ENCODE data around the gene YBX3. TPM values are rescaled to one million over a fixed set of nuclear protein-coding genes. Genes with fewer than 3 reads are reported as not detected.

Gene YBX3
- total and polyA plus RNA-seq, 11 donors: 399 to 2,225 (median 790) TPM

DNA sequence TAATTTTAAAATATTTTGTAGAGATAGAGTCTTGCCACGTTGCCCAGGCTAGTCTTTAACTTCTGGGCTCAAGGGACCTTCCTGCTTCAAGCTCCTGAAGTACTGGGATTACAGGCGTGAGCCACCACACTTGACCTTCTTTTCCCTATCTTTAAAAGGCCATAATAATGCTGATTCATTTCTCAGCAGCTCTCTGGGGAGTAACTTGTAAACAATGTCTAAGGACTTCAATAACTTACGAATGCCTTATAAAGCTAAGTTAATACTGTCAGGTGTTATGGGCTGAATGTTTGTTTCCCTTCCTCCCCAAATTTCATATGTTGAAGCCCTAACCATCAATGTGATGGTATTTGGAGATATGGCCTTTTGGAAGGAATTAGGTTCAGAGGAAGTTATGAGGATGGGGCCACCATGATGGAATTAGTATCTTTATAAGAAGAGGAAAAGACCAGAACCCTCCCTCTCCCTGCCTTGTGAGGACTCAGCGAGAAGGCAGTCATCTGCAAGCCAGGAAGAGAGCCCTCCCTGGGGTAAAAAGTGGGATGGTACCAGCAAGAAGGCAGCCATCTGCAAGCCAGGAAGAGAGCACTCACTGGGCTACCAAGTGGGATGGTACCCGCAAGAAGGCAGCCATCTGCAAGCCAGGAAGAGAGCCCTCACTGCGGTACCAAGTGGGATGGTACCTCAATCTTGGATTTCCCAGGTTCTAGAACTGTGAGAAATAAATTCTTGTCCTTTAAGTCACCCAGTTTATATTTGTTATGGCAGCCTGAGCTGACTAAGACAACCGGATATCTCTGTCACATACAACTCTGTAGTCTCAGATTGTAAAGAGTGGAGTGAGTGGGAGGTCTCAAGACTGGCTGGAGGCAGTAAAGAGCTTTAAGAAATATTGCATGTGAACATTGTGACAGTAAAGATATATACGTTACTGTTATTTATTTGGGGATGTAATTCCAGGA, 16.3 kb upstream of the YBX3 start:
- ATAC-seq (no peak), DNase-seq (no peak)
- H3K9me3 ChIP-seq: no peaks in the 10 kb centered on the region
- intact Hi-C loops (cut with DNase I): loop anchor here in 1 of 10 donors (10.0 kb wide), 1 partner anchor 55 kb away; no protein-coding TSS in a partner anchor
- 68 to 85% (median 81%) methylated on average over 8 of the region's 8 CpGs for WGBS, 4 donors
- H3K27me3 ChIP-seq: peaks cover 0 to 4% (median 0%) of the 10 kb centered on the region in 9 donors
- peaks cover 0 to 5% (median 0%) of the 10 kb centered on the region in 12 donors for H3K4me1 ChIP-seq
- no peak overlapping the region for H3K4me3 ChIP-seq
- H3K36me3 ChIP-seq: no peaks in the 10 kb centered on the region
- TF ChIP-seq POLR2A (IDR thresholded peaks at IDR 0.05): no peak
- TF ChIP-seq, protein P1, sequence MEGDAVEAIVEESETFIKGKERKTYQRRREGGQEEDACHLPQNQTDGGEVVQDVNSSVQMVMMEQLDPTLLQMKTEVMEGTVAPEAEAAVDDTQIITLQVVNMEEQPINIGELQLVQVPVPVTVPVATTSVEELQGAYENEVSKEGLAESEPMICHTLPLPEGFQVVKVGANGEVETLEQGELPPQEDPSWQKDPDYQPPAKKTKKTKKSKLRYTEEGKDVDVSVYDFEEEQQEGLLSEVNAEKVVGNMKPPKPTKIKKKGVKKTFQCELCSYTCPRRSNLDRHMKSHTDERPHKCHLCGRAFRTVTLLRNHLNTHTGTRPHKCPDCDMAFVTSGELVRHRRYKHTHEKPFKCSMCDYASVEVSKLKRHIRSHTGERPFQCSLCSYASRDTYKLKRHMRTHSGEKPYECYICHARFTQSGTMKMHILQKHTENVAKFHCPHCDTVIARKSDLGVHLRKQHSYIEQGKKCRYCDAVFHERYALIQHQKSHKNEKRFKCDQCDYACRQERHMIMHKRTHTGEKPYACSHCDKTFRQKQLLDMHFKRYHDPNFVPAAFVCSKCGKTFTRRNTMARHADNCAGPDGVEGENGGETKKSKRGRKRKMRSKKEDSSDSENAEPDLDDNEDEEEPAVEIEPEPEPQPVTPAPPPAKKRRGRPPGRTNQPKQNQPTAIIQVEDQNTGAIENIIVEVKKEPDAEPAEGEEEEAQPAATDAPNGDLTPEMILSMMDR (IDR thresholded peaks at IDR 0.05): no peak
- no peak overlapping the region for H3K27ac ChIP-seq

DNA sequence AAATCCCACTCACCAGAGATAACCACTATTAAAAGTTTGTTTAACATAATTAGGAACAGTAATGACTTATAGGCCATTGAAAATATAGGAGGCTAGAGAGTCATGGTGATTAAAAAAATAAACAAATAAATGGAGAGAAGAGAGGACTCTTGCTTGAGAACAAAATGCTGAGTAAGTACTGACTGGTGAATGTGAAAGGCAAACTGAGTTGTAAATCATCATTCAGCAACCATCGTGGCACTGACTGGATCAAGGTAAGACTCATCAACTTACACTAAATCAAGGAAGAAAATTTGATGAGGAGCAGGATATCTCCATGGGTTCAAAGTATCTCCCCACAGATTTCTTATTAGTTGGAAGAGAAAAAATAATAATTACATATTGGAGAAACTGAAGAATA, 14.1 kb upstream of the YBX3 start:
- H3K4me3 ChIP-seq: no peak overlapping the region
- 81 to 89% (median 85%) methylated on average over 1 of the region's 1 CpG for WGBS, 4 donors
- H3K9me3 ChIP-seq: no peaks in the 10 kb centered on the region
- TF ChIP-seq, protein P1 (IDR thresholded peaks at IDR 0.05): no peak
- TF ChIP-seq POLR2A (IDR thresholded peaks at IDR 0.05): no peak
- no peaks in the 10 kb centered on the region for H3K36me3 ChIP-seq
- DNase-seq: no peak
- intact Hi-C loops (cut with DNase I): no loop called here
- H3K27me3 ChIP-seq: peaks cover 0 to 4% (median 0%) of the 10 kb centered on the region in 9 donors
- H3K4me1 ChIP-seq: peaks cover 0 to 5% (median 0%) of the 10 kb centered on the region in 12 donors
- H3K27ac ChIP-seq: no peak overlapping the region
- no peak for ATAC-seq

DNA sequence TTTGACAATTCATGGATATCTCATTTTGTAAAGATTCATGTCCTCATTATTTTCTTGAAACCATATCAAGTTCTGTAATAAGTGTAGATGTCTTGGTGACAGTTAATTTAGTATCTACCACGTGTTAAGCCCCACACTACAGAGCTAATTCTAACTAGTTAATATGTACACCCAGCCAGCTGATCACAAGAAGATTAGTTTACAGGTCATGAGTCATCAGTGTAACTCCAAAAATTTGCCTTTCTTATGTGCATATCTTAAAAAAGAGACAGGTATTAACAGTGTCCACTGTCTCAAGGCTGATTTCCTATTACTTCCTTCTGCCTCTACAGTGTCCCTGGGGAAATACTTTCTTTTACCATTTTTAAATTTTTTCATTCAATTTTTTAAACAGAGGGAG, 13.3 kb upstream of the YBX3 start:
- Histone ChIP-seq H3K36me3 (no peaks in the 10 kb centered on the region), H3K9me3 (no peaks in the 10 kb centered on the region), H3K4me3 (no peak overlapping the region), H3K27ac (no peak overlapping the region), H3K4me1 (peaks cover 0 to 2% (median 0%) of the 10 kb centered on the region in 12 donors), H3K27me3 (peaks cover 0 to 4% (median 0%) of the 10 kb centered on the region in 9 donors)
- intact Hi-C loops (cut with DNase I): no loop called here
- no peak for TF ChIP-seq POLR2A (IDR thresholded peaks at IDR 0.05)
- TF ChIP-seq, protein P1 (IDR thresholded peaks at IDR 0.05): no peak
- no peak for DNase-seq
- ATAC-seq: no peak
- 61 to 75% (median 69%) methylated on average over 1 of the region's 1 CpG for WGBS, 4 donors

DNA sequence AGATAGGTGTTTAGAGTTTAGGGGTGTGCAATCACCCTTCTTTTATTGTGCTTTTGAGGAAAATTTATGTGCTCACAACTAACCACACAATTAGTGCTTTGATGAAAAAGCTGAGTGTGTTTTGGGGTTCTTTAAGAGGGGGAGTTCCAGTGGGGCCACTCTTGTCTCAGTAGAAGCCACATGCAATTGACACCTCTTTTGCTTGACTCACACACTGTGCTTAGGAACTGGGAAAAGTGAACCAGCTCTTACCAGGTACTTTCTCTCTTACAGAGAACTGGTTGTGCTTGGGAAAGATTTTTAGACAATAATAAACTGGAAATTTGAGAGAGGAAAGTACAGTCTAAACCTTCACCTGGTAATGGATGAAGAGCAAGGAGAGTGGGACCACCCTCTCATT, 12.3 kb upstream of the YBX3 start:
- TF ChIP-seq, protein P1 (IDR thresholded peaks at IDR 0.05): no peak
- no peak for TF ChIP-seq POLR2A (IDR thresholded peaks at IDR 0.05)
- no peaks in the 10 kb centered on the region for H3K9me3 ChIP-seq
- intact Hi-C loops (cut with DNase I): no loop called here
- ATAC-seq (no peak), DNase-seq (no peak)
- peaks cover 0 to 4% (median 0%) of the 10 kb centered on the region in 9 donors for H3K27me3 ChIP-seq
- H3K4me1 ChIP-seq: no peaks in the 10 kb centered on the region
- H3K4me3 ChIP-seq: no peak overlapping the region
- no peaks in the 10 kb centered on the region for H3K36me3 ChIP-seq
- H3K27ac ChIP-seq: no peak overlapping the region

Data from heart left ventricle (tissue), 16 donors.